ENCODE measurements around the gene TTC23L. TPM values are rescaled to one million over a fixed set of nuclear protein-coding genes. Genes with fewer than 3 reads are reported as not detected.

The TTC23L gene
- total and polyA plus RNA-seq, 12 donors: 0.12 to 0.66 TPM; not detected in 10

- intact Hi-C loops (cut with DNase I): loop anchor here in 1 of 10 donors (5.0 kb wide), 1 partner anchor 1486 kb away; the partner anchor contains the start of gene TARS1
- Histone ChIP-seq H3K9me3 (no peaks in the 10 kb centered on the region), H3K4me1 (peaks cover 4 to 40% (median 25%) of the 10 kb centered on the region in 9 donors), H3K36me3 (peaks cover 0 to 42% (median 22%) of the 10 kb centered on the region in 9 donors), H3K27ac (peak overlapping the region in 3 of 10 donors; percentile 26 to 96 (median 71)), H3K27me3 (no peaks in the 10 kb centered on the region), H3K4me3 (no peak overlapping the region)
- ATAC-seq (no peak), DNase-seq (no peak)
- 93 to 97% methylated on average over 5 of the region's 5 CpGs for WGBS, 2 donors
- TF ChIP-seq CTCF (IDR thresholded peaks at IDR 0.05): no peak
These were observed 89.3 kb downstream of the TTC23L start for GRCh38 chr5:34928267-34928666.

DNA sequence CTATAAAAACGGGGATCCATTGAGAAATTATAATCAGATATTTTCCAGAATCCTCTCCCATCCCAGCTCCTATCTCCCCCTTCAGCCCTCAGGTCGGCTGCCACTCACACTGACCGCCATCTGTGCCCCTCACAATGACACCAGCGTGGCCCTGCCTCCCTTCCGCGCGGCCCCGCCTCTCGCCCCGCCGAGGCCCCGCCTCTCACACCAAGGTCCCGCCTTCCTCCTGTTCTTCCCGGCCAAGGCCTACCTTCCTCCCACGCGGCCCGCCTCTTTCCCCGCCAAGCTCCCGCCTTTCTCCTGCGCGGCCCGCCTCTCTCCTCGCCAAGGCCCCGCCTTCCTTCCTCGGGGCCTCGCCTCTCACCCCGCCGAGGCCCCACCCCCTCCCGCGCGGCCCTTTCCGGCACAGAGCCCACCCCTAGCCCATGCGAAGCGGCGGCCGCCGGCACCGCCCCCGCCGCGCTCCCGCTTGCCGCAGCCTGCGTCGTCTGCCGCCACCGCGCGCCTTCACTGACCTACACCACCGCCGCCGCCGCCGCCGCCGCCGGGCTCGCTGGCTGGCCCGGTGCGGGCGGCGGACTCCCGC is 90.3 kb downstream of the TTC23L start, which contains the start of gene DNAJC21:
Gene DNAJC21, plus strand, starts transcription at position 426 of the 586 bp plus-strand sequence. CDS start 261 bp downstream, outside the sequence.
- ATAC-seq: peak; percentile 97 to 99 (median 98)
- Histone ChIP-seq H3K4me1 (peaks cover 4 to 32% (median 20%) of the 10 kb centered on the region in 9 donors), H3K27me3 (no peaks in the 10 kb centered on the region), H3K36me3 (peaks cover 0 to 42% (median 16%) of the 10 kb centered on the region in 9 donors), H3K4me3 (peak within 1 kb of the TSS; percentile 74 to 97 (median 88)), H3K27ac (peak within 1 kb of the TSS; percentile 76 to 97 (median 94)), H3K9me3 (no peaks in the 10 kb centered on the region)
- intact Hi-C loops (cut with DNase I): loop anchor here in 1 of 10 donors (1.0 to 5.0 kb wide), 2 partner anchors 14 to 1487 kb away; partner anchors contain the start of genes BRIX1, RAD1 and TARS1
- WGBS, 2 donors: 0 to 1% methylated on average over 52 to 61 of the region's 63 CpGs
- TF ChIP-seq CTCF (IDR thresholded peaks at IDR 0.05): no peak
- peak; percentile 98 to 99 for DNase-seq

GRCh38 chr5:34929720-34930461 is 90.9 kb downstream of the TTC23L start:
- intact Hi-C loops (cut with DNase I): loop anchor here in 2 of 10 donors (1.0 to 10.0 kb wide), 3 partner anchors 15 to 1488 kb away; partner anchors contain the start of genes TARS1 (in 2 of the 2), BRIX1 (in 1 of the 2) and RAD1 (in 1 of the 2)

More at GRCh38 chr5:34929720-34930461, 90.9 kb downstream of the TTC23L start:
- peak overlapping the region; percentile 74 to 97 (median 88) for H3K4me3 ChIP-seq
- H3K4me1 ChIP-seq: peaks cover 4 to 32% (median 20%) of the 10 kb centered on the region in 9 donors
- H3K36me3 ChIP-seq: peaks cover 0 to 42% (median 12%) of the 10 kb centered on the region in 9 donors
- ATAC-seq (peak; percentile 49 to 88 (median 72)), DNase-seq (peak; percentile 88 to 90)
- no peaks in the 10 kb centered on the region for H3K9me3 ChIP-seq
- 0 to 1% methylated on average over 50 to 70 of the region's 70 CpGs for WGBS, 2 donors
- peak overlapping the region; percentile 76 to 97 (median 94) for H3K27ac ChIP-seq
- H3K27me3 ChIP-seq: no peaks in the 10 kb centered on the region
- TF ChIP-seq CTCF (IDR thresholded peaks at IDR 0.05): no peak

Data from heart right ventricle (tissue), 16 donors.